WTC11 (cell line): ENCODE measurements around the gene LHFPL6. TPM values are rescaled to one million over a fixed set of nuclear protein-coding genes. Genes with fewer than 3 reads are reported as not detected.

Experiments
- ATAC-seq: fragments of 200-7000 bp; cut with Tn5 transposase; 2 replicates; pipeline ENCODE4 v1.10.0; 2021; ENCODE audit warnings: mild to moderate bottlenecking, moderate library complexity
- CTCF ChIA-PET: fragments of 300-600 bp; sonication (Branson Sonifier 250); formaldehyde crosslinking; loops from one replicate; lab custom pipeline; 2021; ENCODE audit warnings: antibody characterized with exemption; lab: Charles Lee
- POLR2A ChIA-PET: fragments of 350-600 bp; sonication (Branson Sonifier 250); formaldehyde crosslinking; loops from one replicate; lab custom pipeline; 2021; ENCODE audit warnings: antibody characterized with exemption; lab: Charles Lee
- DNase-seq: peaks from one replicate; pipeline ENCODE4 v3.0.0; 2021; ENCODE audit warnings: low spot score
- H3K27ac Mint-ChIP-seq: 2 replicates; pipeline ENCODE4 v1.8.0; 2021; ENCODE audit warnings: mixed read lengths
- H3K27me3 Mint-ChIP-seq: 2 replicates; pipeline ENCODE4 v1.8.0; 2021; ENCODE audit warnings: low read depth, mild to moderate bottlenecking, moderate library complexity, mixed read lengths
- H3K36me3 Mint-ChIP-seq: 2 replicates; pipeline ENCODE4 v1.8.0; 2021; ENCODE audit warnings: mixed read lengths
- H3K4me1 Mint-ChIP-seq: 2 replicates; pipeline ENCODE4 v1.8.0; 2022; ENCODE audit warnings: mixed read lengths
- H3K4me3 Mint-ChIP-seq: 2 replicates; pipeline ENCODE4 v1.8.0; 2021; ENCODE audit warnings: mild to moderate bottlenecking, moderate library complexity, mixed read lengths
- H3K9me3 Mint-ChIP-seq: 2 replicates; pipeline ENCODE4 v1.8.0; 2021; ENCODE audit warnings: mixed read lengths
- ATF3 ChIP-seq: sonication (generic); formaldehyde crosslinking; conservative IDR thresholded peaks from 2 replicates; pipeline ENCODE4 v1.8.1; 2022; ENCODE audit warnings: mild to moderate bottlenecking, missing genetic modification reagents
- ATF6 ChIP-seq: sonication (generic); formaldehyde crosslinking; IDR thresholded peaks from 2 replicates; pipeline ENCODE4 v1.8.1; 2023; ENCODE audit warnings: mild to moderate bottlenecking, missing genetic modification reagents
- CREM ChIP-seq: sonication (generic); formaldehyde crosslinking; IDR thresholded peaks from 2 replicates; pipeline ENCODE4 v1.8.1; 2022; ENCODE audit warnings: mild to moderate bottlenecking, missing genetic modification reagents, moderate library complexity
- E2F1 ChIP-seq: sonication (generic); formaldehyde crosslinking; IDR thresholded peaks from 2 replicates; pipeline ENCODE4 v1.8.0; 2022; ENCODE audit warnings: mild to moderate bottlenecking, missing genetic modification reagents
- ETV6 ChIP-seq: sonication (generic); formaldehyde crosslinking; IDR thresholded peaks from 2 replicates; pipeline ENCODE4 v1.8.1; 2022; ENCODE audit warnings: mild to moderate bottlenecking, missing genetic modification reagents
- NFATC4 ChIP-seq: fragments of 250-450 bp; sonication (Bioruptor Pico); IDR thresholded peaks from 2 replicates; pipeline ENCODE4 v1.9.0; 2021; ENCODE audit warnings: mild to moderate bottlenecking
- NFE2L1 ChIP-seq: sonication (generic); formaldehyde crosslinking; IDR thresholded peaks from 2 replicates; pipeline ENCODE4 v1.8.1; 2023; ENCODE audit warnings: missing genetic modification reagents
- PREB ChIP-seq: sonication (generic); formaldehyde crosslinking; IDR thresholded peaks from 2 replicates; pipeline ENCODE4 v1.8.1; 2022; ENCODE audit warnings: mild to moderate bottlenecking, missing genetic modification reagents, moderate library complexity, borderline replicate concordance
- SMAD3 ChIP-seq: sonication (generic); formaldehyde crosslinking; IDR thresholded peaks from 2 replicates; pipeline ENCODE4 v1.8.0; 2022; ENCODE audit warnings: missing genetic modification reagents, mild to moderate bottlenecking, borderline replicate concordance
- SMAD4 ChIP-seq: sonication (generic); formaldehyde crosslinking; IDR thresholded peaks from 2 replicates; pipeline ENCODE4 v1.8.0; 2022; ENCODE audit warnings: mild to moderate bottlenecking, missing genetic modification reagents
- SOX15 ChIP-seq: fragments of 250-450 bp; sonication (Bioruptor Pico); IDR thresholded peaks from 2 replicates; pipeline ENCODE4 v1.9.0; 2021; ENCODE audit warnings: mild to moderate bottlenecking
- USF1 ChIP-seq: sonication (generic); formaldehyde crosslinking; IDR thresholded peaks from 2 replicates; pipeline ENCODE4 v1.8.0; 2022; ENCODE audit warnings: mild to moderate bottlenecking, missing genetic modification reagents
- ZBTB21 ChIP-seq: sonication (generic); formaldehyde crosslinking; IDR thresholded peaks from 2 replicates; pipeline ENCODE4 v1.8.1; 2023; ENCODE audit warnings: mild to moderate bottlenecking, missing genetic modification reagents, borderline replicate concordance
- ZNF138 ChIP-seq: sonication (generic); formaldehyde crosslinking; conservative IDR thresholded peaks from 2 replicates; pipeline ENCODE4 v1.8.1; 2022; ENCODE audit warnings: mild to moderate bottlenecking, moderate library complexity, missing genetic modification reagents
- ZNF423 ChIP-seq: fragments of 250-450 bp; sonication (Bioruptor Pico); IDR thresholded peaks from 2 replicates; pipeline ENCODE4 v2.1.2; 2022; ENCODE audit warnings: mild to moderate bottlenecking, moderate library complexity
- ZNF512 ChIP-seq: sonication (generic); formaldehyde crosslinking; IDR thresholded peaks from 2 replicates; pipeline ENCODE4 v1.8.1; 2022; ENCODE audit warnings: missing genetic modification reagents, borderline replicate concordance
- ZNF532 ChIP-seq: fragments of 250-450 bp; sonication (Bioruptor Pico); IDR thresholded peaks from 2 replicates; pipeline ENCODE4 v1.9.0; 2021; ENCODE audit warnings: mild to moderate bottlenecking, borderline replicate concordance
- total RNA-seq: library from RNA; stranded (reverse); gene quantifications from 3 replicates; pipeline ENCODE4 v1.2.3, GENCODE V29; 2021
- TF ChIP-seq, protein P1 (sequence below): sonication (generic); formaldehyde crosslinking; IDR thresholded peaks from 2 replicates; pipeline ENCODE4 v1.8.0; 2022; ENCODE audit warnings: mild to moderate bottlenecking, missing genetic modification reagents
- TF ChIP-seq, protein P2 (sequence below): fragments of 250-450 bp; sonication (Bioruptor Pico); IDR thresholded peaks from 2 replicates; pipeline ENCODE4 v1.9.0; 2021; ENCODE audit warnings: moderate library complexity, mild to moderate bottlenecking, inconsistent platforms, borderline replicate concordance

LHFPL6 gene
- total RNA-seq, 1 experiment from 2014 or later = 4.5 TPM

DNA sequence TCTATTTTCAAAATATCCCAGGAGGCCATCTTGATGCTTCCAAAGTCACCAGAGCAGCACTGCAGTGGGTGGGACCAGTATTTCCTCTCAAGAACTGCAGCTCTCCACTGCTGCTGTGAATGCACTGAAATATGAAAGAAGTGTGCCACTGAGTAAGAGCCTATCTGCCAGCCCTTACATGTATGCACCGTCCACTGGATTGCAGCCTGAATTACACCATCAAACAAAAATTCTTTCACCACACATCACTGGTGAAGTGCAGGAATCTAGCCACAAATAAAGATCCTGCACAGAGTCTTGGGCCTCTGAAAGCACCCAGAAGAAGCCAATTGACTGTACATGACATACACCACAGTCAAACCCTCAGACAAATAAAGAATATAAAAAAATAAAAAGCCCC, 249.0 kb downstream of the LHFPL6 start (continued):
- TF ChIP-seq, protein P1, sequence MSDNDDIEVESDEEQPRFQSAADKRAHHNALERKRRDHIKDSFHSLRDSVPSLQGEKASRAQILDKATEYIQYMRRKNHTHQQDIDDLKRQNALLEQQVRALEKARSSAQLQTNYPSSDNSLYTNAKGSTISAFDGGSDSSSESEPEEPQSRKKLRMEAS (CRISPR knock-in tag) = no peak
- no peak for TF ChIP-seq SMAD3 (CRISPR knock-in tag)
- no peak for TF ChIP-seq PREB (CRISPR knock-in tag)
- TF ChIP-seq SOX15 (CRISPR knock-in tag) = no peak
- TF ChIP-seq SMAD4 (CRISPR knock-in tag) = no peak
- no peak for TF ChIP-seq ZBTB21 (CRISPR knock-in tag)
- no peak for TF ChIP-seq NFE2L1 (CRISPR knock-in tag)

GRCh38 chr13:39350461-39350881, 252.5 kb downstream of the LHFPL6 start:
- DNase-seq (peak; percentile 16), ATAC-seq (peak; percentile 41)
- H3K27ac Mint-ChIP-seq = no peak overlapping the region
- no peaks in the 10 kb centered on the region; the same call in 1 of the 2 replicates for H3K9me3 Mint-ChIP-seq
- peaks cover 49% of the 10 kb centered on the region for H3K27me3 Mint-ChIP-seq
- TF ChIP-seq ZBTB21 (CRISPR knock-in tag) (no peak), ETV6 (no peak; the same call in 1 of the 2 replicates)
- ChIA-PET POLR2A (interaction anchor here (0.6 kb wide), 1 partner anchor 145 kb away, joined by 4 read pairs; no protein-coding TSS in a partner anchor), CTCF (interaction anchor here (1.0 kb wide), 2 partner anchors 266 kb away, joined by 3 read pairs; no protein-coding TSS in a partner anchor)
- H3K36me3 Mint-ChIP-seq = no peaks in the 10 kb centered on the region
- H3K4me3 Mint-ChIP-seq = no peak overlapping the region
- H3K4me1 Mint-ChIP-seq = peaks cover 43% of the 10 kb centered on the region

GRCh38 chr13:39349391-39349960, 253.5 kb downstream of the LHFPL6 start:
- DNase-seq = no peak
- peaks cover 51% of the 10 kb centered on the region for H3K27me3 Mint-ChIP-seq
- ATAC-seq = no peak
- ChIA-PET CTCF (interaction anchor here (1.0 kb wide), 1 partner anchor 267 kb away, joined by 3 read pairs; no protein-coding TSS in a partner anchor), POLR2A (no interaction called here)
- H3K36me3 Mint-ChIP-seq = no peaks in the 10 kb centered on the region
- no peaks in the 10 kb centered on the region; the same call in 1 of the 2 replicates for H3K9me3 Mint-ChIP-seq
- H3K4me1 Mint-ChIP-seq = peaks cover 39% of the 10 kb centered on the region
- TF ChIP-seq ZNF423 = no peak
- no peak for TF ChIP-seq E2F1 (CRISPR knock-in tag)
- TF ChIP-seq ZNF532 (CRISPR knock-in tag) = no peak
- TF ChIP-seq CREM (CRISPR knock-in tag) = no peak
- TF ChIP-seq ATF3 = no peak
- no peak for TF ChIP-seq NFATC4 (CRISPR knock-in tag)
- TF ChIP-seq USF1 (CRISPR knock-in tag) = no peak
- no peak for TF ChIP-seq ZNF512 (CRISPR knock-in tag)
- no peak for TF ChIP-seq ZNF138 (CRISPR knock-in tag)
- TF ChIP-seq, protein P1 (CRISPR knock-in tag) = no peak
- TF ChIP-seq ATF6 (CRISPR knock-in tag) = no peak
- TF ChIP-seq, protein P2, sequence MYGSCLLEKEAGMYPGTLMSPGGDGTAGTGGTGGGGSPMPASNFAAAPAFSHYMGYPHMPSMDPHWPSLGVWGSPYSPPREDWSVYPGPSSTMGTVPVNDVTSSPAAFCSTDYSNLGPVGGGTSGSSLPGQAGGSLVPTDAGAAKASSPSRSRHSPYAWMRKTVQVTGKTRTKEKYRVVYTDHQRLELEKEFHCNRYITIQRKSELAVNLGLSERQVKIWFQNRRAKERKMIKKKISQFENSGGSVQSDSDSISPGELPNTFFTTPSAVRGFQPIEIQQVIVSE (CRISPR knock-in tag) = no peak
- H3K4me3 Mint-ChIP-seq = no peak overlapping the region
- no peak overlapping the region for H3K27ac Mint-ChIP-seq
